Measurements from ENCODE around the gene TIE1. TPM values are rescaled to one million over a fixed set of nuclear protein-coding genes. Genes with fewer than 3 reads are reported as not detected.

TIE1 gene
- total and polyA plus RNA-seq, 2 donors (not counting 3 experiments of a cell fraction or from before 2014, with no cell fraction given), result 531 to 620 TPM

DNA sequence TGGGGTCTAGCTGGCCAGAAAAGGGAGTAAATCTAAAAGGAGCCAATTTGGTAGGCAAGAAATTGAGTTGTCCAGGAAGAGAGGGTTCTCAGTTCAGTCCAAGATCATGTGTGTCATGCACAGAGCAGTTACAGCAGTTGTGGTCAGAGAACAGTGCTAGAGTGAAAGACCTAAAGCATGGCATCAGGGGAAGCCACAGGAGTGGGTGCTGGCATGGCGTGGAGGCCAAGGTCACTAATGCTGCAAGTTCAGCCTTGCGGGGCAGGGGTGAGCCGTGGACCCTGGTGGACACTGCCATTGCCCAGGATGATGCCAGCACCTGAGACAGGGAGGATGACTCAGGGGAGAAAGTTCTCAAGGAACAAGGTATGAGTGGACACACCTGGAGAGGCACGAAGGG, 47.6 kb upstream of the TIE1 start:
- no peak overlapping the region for H3K9ac ChIP-seq (replicated peaks; ENCODE audit: extremely low read depth, insufficient read depth, low read length)
- intact Hi-C loops (cut with micrococcal nuclease), result no loop called here
- no peaks in the 10 kb centered on the region for H4K20me1 ChIP-seq (replicated peaks; ENCODE audit: control insufficient read depth, extremely low read depth, insufficient read depth, low read length)
- FAIRE-seq (no peak), DNase-seq (ENCODE audit: low read depth, low spot score) (no peak)
- POLR2A ChIA-PET, result no interaction called here
- no peaks in the 10 kb centered on the region for H3K36me3 ChIP-seq (ENCODE audit: control insufficient read depth in 2 of 2, extremely low read depth in 1 of 2, insufficient read depth in 2 of 2, low read length in 2 of 2)
- H3K4me1 ChIP-seq (ENCODE audit: control insufficient read depth, extremely low read depth, insufficient read depth, low read length), result no peaks in the 10 kb centered on the region
- H3K4me3 ChIP-seq (replicated peaks in 1 of 3; ENCODE audit: insufficient read depth in 1 of 3, low read depth in 1 of 3, low read length in 3 of 3), result no peak overlapping the region
- CTCF ChIA-PET, result interaction anchor here (1.2 kb wide), 1 partner anchor 35 kb away, joined by 3 read pairs; no protein-coding TSS in a partner anchor
- H3K27me3 ChIP-seq (ENCODE audit: control insufficient read depth in 2 of 2, insufficient read depth in 2 of 2, low read length in 2 of 2), result peaks cover 5 to 13% of the 10 kb centered on the region in 2 experiments
- H3K79me2 ChIP-seq (ENCODE audit: control insufficient read depth, insufficient read depth, low read length), result no peaks in the 10 kb centered on the region
- dilution Hi-C loops (cut with MboI; ENCODE audit: extremely low pct_ligation_motif_present, low sequenced_read_pairs), result no loop called here
- BruUV-seq (replicated peaks), result no TSS peak
- no peaks in the 10 kb centered on the region for H3K9me3 ChIP-seq (replicated peaks; ENCODE audit: control insufficient read depth, insufficient read depth, low read length)
- no peaks in the 10 kb centered on the region for H3K9me1 ChIP-seq (replicated peaks; ENCODE audit: control insufficient read depth, extremely low read depth, insufficient read depth, low read length)
- TF ChIP-seq POLR2AphosphoS5 (IDR thresholded peaks at IDR 0.05; ENCODE audit: insufficient read depth, low read depth, low read length), result no peak
- TF ChIP-seq POLR2A (IDR thresholded peaks at IDR 0.05; ENCODE audit: low read depth, low read length), result no peak
- TF ChIP-seq EZH2 (IDR thresholded peaks at IDR 0.05; ENCODE audit: borderline replicate concordance, low read depth, low read length, severe bottlenecking), result no peak
- TF ChIP-seq CTCF (IDR thresholded peaks at IDR 0.05; ENCODE audit: extremely low read depth in 1 of 2, insufficient read depth in 1 of 2, low read depth in 1 of 2, low read length in 2 of 2), result no peak
- no peak for TF ChIP-seq JUN (IDR thresholded peaks at IDR 0.05; ENCODE audit: borderline replicate concordance, insufficient read depth, insufficient read length, low read depth)
- no peak for TF ChIP-seq MAX (IDR thresholded peaks at IDR 0.05; ENCODE audit: insufficient read depth, insufficient read length)
- no peak for TF ChIP-seq FOS (IDR thresholded peaks at IDR 0.05; ENCODE audit: borderline replicate concordance, insufficient read depth, low read length)
- H3K27ac ChIP-seq (ENCODE audit: insufficient read depth, low read depth, low read length), result no peak overlapping the region
- no peak overlapping the region for H2AFZ ChIP-seq (ENCODE audit: low read depth, low read length)
- H3K4me2 ChIP-seq (ENCODE audit: insufficient read depth, low read length), result no peak overlapping the region
